ENCODE measurements around the gene CFAP97. TPM values are rescaled to one million over a fixed set of nuclear protein-coding genes. Genes with fewer than 3 reads are reported as not detected.
A peak's percentile ranks its signal among the peaks of the same experiment; 100 is the strongest.
"Not testable (repeated sequence)": the region's sequence is repeated elsewhere in the genome, so short reads cannot be mapped to it uniquely, and the experiment has no call there.

Gene CFAP97
- 28.1 TPM for polyA plus RNA-seq (ENCODE audit: insufficient read length)

DNA sequence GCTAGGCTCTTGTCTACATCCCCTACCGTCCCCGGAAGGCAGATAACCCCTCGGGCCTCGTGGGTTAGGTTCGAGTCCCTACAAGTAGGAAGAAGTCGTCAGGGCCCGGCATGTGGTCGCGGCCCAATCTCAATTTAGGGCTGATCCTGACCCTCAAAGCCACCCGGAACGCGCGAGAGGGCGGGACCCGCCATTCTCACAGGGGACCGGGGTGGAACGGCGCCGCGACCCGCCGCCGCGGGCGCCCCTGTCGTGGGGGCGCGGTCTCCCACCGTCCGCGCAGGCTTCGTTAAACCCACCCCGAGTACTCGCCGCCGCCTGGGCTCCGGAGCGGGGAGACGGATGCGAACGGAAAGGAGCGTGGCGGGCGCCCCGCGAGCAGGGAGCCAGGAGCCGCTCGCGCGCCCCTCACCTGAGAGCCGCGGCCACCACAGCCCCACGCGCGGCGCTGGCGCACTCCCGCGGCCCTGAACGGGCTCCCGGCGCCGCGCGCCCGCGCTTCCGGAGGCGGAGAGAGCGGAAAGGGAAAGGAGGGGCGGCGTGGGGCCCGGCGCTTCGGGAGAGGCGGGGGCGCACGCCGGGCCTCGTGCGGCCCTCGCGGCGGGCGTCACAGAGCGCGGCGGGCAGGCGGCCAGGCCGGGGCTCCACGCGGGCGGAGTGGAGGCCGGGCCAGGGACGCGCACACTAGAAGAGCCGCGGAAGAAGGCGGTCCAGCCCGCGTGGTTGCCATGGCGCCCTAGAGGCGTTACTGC is at the start of gene CFAP97:
Gene CFAP97, minus strand, starts transcription at position 515 of the 752 bp plus-strand sequence. CDS start 12,804 bp downstream, outside the sequence.
- DNase-seq (ENCODE audit: low read depth) = peak; percentile 65

DNA sequence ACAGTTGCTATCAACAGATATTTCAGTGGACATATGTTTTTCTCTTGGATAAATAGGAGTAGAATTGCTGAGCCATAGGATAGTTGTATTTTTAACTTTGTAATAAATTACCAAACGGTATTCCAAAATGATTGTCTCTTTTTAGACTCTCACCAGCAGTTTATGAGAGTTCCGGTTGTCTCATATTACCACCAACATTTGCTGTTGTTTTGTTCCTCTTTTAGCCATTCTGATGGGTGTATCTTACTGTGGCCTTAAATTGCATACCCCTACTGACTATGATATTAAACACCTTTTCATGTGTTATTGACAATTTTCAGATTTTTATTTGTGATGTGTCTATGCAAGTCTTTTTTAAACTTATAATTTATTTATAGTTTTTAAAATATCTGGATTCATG is 45.3 kb upstream of the CFAP97 start:
- DNase-seq (ENCODE audit: low read depth) = no peak

DNA sequence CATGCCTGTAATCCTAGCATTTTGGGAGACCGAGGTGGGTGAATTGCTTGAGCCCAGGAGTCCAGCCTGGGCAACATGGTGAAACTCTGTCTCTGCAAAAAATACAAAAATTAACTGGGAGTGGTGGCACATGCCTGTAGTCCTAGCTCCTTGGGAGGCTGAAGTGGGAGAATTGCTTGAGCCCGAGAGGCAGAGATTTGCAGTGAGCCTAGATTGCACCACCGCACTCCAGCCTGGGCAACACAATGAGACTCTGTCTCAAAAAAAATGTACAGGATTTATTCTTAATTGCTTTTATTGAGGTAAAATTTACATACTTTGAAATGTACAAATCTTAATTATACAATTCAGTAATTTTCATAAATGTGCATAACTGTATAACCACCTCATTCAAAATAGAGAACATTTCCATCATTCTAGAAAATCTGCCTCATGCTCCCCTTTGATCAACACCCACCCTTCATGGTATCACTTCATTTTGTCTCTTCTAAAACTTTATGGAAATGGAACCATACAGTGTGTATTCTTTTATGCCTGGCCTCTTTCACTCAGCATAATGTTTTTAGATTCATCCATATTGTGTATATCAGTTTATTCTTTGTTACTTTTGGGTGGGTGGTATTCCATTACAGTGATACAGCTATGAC is 44.7 kb upstream of the CFAP97 start:
- DNase-seq (ENCODE audit: low read depth) = no peak

DNA sequence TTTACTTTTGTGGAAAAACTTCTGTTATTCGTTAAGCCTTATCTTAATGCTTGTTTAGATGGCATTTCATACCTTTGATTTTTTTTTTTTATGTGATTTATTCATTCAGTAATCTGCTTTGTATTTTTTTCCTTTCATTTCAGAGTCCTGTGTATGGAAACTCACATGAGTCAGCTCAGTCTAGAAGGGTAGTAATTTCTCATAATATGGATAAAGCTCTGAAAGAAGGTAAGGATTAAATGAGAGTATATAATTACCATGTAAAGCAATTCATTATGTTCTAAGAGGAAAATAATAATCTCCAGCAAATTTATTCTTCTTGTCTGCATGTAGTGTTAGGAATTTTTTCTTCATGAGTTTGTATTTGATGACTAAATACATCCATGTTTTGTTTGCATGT is 43.4 kb upstream of the CFAP97 start:
- no peak for DNase-seq (ENCODE audit: low read depth)

DNA sequence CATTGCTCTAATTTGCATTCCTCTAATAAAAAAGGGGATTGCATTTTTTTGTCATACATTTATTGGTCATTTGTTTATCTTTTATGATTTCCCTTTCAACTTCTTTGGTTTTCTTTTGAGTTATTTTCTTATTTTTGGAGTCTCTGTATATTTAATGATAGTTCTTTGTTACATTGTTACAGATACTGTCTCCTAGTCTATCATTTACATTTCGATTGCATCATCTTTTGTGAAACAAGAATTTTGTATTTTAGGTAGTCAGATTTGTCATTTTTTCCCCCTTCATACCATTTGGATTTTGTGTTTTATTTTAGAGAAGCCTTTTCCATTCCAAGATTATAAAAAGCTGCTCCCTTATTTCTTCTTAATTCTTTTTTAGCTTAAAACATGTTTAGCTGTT is 42.7 kb upstream of the CFAP97 start:
- DNase-seq (ENCODE audit: low read depth) = no peak

DNA sequence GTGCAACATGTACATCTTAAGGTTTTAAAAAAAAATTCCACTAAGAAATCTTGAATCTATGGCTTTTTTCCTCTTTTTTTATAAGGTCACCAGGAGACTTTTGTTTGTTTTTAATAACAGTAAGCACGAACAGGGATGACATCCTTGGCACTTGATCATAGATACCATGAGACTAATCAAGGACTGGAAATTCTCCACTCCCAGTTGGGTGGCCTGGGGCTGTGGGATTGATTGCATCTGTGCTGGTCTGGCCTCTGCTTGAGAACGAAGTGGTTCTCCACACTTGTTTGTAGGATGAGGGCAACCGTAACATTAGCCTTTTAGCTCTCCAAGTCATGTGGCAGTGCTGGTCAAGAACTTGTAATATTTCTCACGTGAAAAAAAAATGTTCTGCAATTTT is 41.0 kb upstream of the CFAP97 start:
- DNase-seq (ENCODE audit: low read depth) = no peak

DNA sequence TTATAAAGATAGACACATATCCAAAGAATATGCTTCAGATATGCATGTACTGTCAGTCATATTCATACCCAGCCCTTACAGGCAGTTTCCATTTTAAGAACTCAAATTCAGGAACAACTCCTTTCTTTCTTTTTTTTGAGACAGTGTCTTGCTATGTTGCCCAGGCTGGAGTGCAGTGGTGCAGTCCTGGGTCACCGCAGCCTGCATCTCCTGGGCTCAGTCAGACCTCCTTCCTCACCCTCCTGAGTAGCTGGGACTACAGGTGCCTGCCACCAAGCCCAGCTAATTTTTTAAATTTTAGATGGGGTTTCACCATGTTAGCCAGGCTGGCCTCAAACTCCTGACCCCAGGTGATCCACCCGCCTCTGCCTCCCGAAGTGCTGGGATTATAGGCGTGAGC is 40.1 kb upstream of the CFAP97 start:
- DNase-seq (ENCODE audit: low read depth) = no peak

DNA sequence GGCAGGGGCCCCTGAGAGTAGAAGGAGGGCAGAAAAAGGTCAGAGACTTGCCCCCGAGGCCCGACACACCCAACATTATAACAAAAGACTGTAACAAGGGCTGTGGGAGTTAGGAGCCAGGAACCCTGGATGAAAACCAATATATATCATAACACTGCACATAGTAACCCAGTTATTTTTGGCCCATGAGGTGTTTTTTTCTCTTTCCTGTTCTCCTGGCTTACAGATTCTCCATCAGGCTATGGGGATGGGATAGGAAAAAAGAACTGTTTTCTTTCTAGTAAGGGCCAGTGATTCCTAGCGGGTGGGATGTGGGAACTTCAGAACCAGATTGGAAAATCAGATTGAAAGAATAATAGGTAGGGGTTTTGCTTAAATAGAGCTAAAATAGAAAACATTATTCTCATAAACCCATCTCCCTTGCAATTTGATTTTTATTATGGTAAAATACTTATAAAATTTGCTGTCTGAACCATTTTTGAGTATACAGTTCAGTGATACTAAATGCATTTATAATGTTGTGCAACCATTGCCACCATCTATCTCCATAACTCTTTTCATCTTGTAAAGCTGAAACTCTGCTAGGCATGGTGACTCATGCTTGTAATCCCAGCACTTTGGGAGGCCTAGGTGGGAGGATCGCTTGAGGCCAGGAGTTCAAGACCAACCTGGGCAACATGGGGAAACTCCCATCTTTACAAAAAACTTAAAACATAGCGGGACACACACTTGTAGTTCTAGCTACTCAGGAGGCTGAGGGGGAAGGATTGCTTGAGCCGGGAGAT is 39.1 kb upstream of the CFAP97 start:
- no peak for DNase-seq (ENCODE audit: low read depth)

DNA sequence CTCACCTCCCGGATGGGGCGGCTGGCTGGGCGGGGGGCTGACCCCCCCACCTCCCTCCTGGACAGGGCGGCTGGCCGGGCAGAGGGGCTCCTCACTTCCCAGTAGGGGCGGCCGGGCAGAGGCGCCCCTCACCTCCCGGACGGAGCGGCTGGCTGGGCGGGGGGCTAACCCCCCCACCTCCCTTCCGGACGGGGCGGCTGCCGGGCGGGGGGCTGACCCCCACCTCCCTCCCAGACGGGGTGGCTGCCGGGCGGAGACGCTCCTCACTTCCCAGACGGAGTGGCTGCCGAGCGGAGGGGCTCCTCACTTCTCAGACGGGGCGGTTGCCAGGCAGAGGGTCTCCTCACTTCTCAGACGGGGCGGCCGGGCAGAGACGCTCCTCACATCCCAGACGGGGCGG is 36.7 kb upstream of the CFAP97 start:
- not testable (repeated sequence) for DNase-seq (ENCODE audit: low read depth)

DNA sequence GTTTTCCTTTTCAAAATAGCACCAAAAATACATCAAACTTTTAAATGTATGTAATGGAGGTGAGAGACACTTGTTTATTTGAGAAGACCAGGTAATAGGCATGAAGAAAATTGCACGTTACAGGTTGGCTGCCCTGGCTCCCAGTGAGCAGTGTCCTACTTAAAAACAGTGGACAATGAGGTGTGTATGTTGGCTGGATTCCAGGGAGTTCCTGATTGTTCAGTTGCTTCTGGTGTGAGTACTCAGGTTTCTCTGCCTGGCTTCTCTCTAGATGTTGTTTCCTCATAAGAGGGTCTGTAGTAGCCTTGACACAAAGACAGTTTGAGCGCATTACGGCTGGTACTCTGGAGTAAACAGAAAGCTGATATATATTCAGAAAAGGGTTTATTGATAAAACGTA is 35.0 kb upstream of the CFAP97 start:
- DNase-seq (ENCODE audit: low read depth) = no peak

DNA sequence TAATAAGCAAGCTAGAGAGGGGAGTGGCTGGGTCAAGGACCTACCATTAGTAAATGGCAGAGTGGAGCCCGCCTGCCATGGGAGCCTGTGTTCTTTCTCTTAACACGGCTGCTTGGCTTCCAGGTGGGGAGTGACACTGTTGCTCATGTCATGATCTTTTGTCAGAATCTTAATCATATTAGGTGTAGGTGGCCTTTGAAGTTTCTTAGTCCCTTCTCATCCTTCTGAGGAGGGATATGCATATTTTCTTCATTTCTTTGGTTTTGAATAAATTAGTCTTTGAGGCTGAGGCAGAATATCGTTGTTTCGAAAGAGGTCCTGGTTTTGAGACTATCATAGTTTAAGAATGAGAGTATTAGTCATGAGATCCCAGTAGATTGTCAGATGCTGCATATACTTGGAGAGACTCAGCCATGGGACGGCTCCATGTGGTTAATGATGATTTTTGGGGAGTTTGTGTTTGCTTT is 34.4 kb upstream of the CFAP97 start:
- no peak for DNase-seq (ENCODE audit: low read depth)

DNA sequence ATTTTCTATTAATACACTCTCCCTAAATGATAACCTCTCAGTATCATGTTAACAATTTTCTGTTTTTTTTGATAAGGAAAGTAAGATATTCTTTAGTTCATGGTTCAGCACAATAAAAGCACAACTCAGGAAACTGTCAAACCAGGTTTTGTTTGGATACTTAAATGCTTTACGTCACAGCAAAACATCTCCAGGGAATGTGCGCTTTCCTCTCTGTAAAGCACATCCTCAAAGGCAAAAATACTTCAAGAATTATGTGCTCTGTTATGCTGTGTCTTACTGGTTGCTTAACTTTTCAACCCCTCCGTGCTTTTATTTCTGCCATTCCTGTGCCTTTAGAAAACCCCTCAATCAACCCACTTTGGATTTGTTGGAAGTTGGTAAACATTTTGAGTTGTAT is 33.4 kb upstream of the CFAP97 start:
- DNase-seq (ENCODE audit: low read depth) = no peak

DNA sequence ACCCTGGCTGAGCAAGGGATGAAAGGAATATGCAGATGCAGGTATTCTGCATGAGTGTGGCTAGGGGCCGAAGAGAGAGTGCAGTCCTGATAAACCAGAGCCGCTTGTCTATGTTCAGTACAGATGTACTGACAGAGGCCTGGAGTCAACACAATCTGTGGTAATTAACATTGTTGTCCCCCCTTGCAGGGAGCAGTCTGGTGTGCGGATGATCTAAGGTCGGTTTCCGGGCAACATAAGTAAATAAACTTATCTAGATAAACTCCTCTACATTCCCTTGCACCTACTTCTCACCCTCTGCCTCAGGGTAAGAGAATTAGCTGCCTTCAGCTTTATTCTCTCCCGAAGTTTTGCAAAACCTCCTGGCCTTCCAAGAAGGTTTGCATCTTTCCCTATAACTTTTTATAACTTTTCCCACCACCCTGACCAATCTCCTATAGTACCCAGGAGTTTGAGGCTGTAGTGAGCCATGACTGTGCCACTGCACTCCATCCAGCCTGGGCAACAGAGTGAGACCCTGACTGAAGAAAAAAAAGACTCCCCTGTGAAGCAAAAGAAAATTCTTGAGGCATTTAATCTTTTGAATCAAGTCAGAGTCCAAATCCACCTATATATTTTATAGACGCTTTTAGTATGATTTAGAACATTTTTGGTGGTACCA is 32.2 kb upstream of the CFAP97 start:
- no peak for DNase-seq (ENCODE audit: low read depth)

DNA sequence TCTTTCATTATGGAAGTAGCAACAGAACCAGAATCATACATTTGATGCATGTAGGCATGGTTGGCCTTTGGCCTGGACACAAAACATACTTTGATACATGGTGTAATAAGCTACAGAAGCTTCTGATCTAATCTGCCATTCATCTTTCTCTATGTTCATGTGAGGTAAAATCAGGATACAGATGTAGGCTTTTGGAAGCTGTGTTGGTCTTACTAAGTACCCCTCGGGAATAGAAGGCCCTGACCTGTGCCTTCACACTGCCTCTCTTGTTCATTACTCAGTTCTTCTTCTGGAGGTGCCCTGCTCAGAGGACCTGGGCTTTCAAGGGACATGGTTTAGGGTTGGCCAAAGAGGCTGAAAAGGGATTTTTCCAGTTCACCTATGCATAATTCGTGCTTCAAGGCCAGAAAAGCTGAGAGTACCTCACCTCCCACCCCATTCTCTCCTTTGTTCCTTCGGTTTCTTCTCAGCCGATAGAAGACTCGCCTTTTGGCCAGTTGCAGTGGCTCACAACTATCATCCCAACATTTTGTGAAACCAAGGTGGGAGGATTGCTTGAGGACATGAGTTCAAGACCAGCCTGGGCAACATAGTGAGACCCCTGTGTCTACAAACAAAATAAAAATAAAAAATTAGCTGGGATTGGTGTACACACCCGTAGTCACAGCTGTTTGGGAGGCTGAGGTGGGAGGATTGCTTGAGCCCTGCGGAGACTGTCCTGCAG is 31.5 kb upstream of the CFAP97 start:
- no peak for DNase-seq (ENCODE audit: low read depth)

DNA sequence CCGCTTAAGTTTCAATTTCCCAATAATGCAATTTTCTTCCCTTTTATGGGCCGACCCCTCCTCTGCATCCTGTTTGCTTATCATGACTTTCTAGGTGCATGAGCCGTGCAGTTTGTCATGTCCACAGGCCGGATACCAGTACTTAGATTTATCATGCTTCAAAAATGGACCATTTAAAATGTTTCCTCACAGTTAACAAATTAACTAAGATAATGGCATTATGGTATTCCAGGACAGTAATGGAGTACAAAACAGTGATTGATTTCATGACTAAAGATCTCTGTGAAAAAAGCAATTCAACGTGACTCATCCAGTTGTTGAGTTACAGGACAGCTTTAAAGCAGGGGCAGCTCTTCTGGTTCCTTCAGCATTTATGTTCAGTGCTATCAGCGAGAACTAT is 28.6 kb upstream of the CFAP97 start:
- no peak for DNase-seq (ENCODE audit: low read depth)

DNA sequence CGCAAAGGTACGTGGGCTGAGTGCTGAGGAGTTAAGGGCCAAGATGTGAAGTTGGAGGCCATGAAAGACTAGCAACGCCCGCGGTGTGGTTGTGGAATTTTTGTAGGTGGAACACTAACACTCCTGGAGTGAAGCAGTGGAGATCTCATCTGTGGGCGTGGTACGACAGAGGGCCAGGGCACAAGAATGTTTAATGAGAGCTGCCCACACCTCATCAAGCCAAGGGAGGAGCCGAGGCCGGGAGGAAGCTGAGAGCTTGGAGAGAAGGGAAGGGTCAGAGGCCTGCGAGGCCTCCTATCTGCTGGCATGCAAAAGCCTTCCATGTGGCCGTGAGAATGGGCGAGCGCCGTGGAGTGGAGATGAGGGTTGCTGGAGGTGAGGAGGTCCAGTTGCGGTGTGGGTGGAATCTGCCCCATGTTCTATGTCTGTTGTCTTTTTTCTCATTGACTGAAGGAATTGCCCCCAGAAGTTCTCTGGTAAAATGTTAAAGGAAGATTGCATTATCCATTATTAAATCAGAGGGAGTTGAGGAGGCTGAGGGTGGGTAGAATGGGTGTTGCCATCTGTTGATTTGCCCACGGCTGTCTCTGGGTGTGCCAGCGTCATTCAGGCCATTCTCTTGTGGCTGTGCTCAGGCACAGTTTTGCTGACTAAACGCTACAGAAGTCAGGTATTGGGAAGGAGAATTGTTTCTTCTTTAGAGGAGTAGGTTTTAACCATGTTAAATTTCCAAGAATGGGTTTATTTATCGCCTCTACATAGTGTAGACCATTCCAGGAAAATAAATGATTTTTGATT is 25.4 kb upstream of the CFAP97 start:
- no peak for DNase-seq (ENCODE audit: low read depth)

DNA sequence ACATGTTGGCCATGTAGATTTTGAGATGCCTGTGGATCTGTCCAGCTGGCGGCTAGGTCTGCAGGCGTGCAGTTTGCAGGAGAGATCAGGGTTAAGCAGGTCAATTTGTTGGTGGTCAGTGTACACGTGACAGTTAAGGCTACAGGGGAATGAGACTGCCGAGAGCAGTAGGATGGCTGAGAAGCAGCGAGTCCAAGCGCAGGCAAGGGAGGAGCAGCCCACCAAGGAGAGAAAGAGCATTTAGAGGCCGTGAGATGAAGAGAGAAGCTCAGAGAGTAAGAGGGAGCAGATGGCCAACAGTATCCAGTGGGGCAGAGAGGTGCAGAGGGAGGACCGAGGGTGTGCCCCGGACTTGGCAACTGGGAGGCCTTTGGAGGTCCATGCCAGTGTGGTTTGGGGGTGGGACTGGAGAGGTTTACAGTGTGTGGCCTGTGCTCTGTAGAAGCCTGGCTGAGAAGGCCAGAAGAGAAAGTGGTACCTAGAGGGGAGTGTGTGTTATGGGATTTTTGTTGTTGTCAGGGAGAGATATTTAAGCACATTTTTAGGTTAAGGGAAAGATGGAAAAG is 24.0 kb upstream of the CFAP97 start:
- DNase-seq (ENCODE audit: low read depth) = no peak

DNA sequence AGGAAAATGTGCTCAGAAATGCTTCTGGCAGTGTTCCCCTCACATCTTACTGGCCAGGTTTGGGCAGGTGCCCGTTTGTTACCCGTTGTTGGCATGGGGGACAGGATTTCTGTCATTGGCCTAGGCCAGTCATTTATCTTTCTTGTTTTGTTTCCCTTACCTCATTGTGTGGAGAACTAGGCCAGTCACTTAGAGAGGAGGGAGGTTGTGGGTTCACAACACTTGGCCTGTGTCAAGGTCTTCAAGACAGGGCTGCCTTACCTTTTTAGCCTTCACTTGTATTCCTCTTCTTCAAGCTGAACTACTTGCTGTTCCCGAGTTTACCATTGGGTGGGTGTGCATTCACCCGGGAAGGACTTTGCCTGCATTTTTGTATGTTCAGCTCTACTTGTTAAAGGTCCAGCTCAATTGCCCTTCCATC is 23.3 kb upstream of the CFAP97 start:
- no peak for DNase-seq (ENCODE audit: low read depth)

DNA sequence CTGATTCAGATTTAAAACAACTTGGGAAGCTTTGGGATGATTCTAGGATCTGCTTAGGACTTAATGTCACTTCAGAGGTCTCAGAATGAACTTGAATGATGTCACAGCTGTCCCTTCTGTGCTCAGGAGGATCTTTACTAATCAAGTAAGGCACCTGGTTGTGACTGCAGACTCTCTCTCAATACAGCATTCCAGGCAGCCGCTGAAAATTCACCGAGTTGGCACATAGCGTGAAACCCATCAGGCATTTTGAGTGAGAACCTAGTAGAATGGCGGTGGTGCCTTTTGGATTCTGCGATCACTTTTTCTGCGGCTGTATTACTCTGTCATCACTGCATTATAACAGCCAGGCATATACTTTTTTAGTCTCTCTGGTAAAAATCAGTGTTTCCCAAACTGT is 22.1 kb upstream of the CFAP97 start:
- no peak for DNase-seq (ENCODE audit: low read depth)

DNA sequence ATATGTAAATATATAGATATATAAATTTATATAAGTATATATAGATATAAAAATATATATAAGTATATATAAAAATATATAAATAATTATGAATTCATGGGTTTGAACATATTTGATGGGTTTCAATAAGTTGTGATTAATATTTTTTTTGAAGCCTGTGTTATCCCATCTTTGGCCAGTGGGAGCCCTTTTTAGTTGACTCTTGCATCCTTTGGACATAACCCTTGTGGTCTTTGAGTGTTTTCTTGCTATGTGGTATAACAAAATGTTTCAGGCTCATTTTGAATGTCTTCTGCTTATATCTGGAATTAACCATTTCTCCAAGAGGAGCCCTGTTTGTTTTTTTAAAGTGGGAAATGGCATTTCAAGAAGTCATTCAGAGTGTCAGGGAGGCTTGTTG is 20.8 kb upstream of the CFAP97 start:
- DNase-seq (ENCODE audit: low read depth) = no peak

Data from forelimb muscle (tissue), 1 donor.